WTC11 (cell line): Measurements from ENCODE around the gene ATG7. TPM values are rescaled to one million over a fixed set of nuclear protein-coding genes. Genes with fewer than 3 reads are reported as not detected.

Experiments used
- ATAC-seq: fragments of 200-7000 bp; cut with Tn5 transposase; 2 replicates; pipeline ENCODE4 v1.10.0; 2021; ENCODE audit warnings: mild to moderate bottlenecking, moderate library complexity
- CTCF ChIA-PET: fragments of 300-600 bp; sonication (Branson Sonifier 250); formaldehyde crosslinking; loops from one replicate; lab custom pipeline; 2021; ENCODE audit warnings: antibody characterized with exemption; lab: Charles Lee
- POLR2A ChIA-PET: fragments of 350-600 bp; sonication (Branson Sonifier 250); formaldehyde crosslinking; loops from one replicate; lab custom pipeline; 2021; ENCODE audit warnings: antibody characterized with exemption; lab: Charles Lee
- DNase-seq: peaks from one replicate; pipeline ENCODE4 v3.0.0; 2021; ENCODE audit warnings: low spot score
- H3K27ac Mint-ChIP-seq: 2 replicates; pipeline ENCODE4 v1.8.0; 2021; ENCODE audit warnings: mixed read lengths
- H3K27me3 Mint-ChIP-seq: 2 replicates; pipeline ENCODE4 v1.8.0; 2021; ENCODE audit warnings: low read depth, mild to moderate bottlenecking, moderate library complexity, mixed read lengths
- H3K36me3 Mint-ChIP-seq: 2 replicates; pipeline ENCODE4 v1.8.0; 2021; ENCODE audit warnings: mixed read lengths
- H3K4me1 Mint-ChIP-seq: 2 replicates; pipeline ENCODE4 v1.8.0; 2022; ENCODE audit warnings: mixed read lengths
- H3K4me3 Mint-ChIP-seq: 2 replicates; pipeline ENCODE4 v1.8.0; 2021; ENCODE audit warnings: mild to moderate bottlenecking, moderate library complexity, mixed read lengths
- H3K9me3 Mint-ChIP-seq: 2 replicates; pipeline ENCODE4 v1.8.0; 2021; ENCODE audit warnings: mixed read lengths
- CREB1 ChIP-seq: sonication (generic); formaldehyde crosslinking; IDR thresholded peaks from 2 replicates; pipeline ENCODE4 v1.8.0; 2023; ENCODE audit warnings: mild to moderate bottlenecking, missing genetic modification reagents
- FOXK1 ChIP-seq: sonication (generic); formaldehyde crosslinking; IDR thresholded peaks from 2 replicates; pipeline ENCODE4 v1.8.0; 2022; ENCODE audit warnings: mild to moderate bottlenecking, moderate library complexity, missing genetic modification reagents
- HMGA2 ChIP-seq: fragments of 250-450 bp; sonication (Bioruptor Pico); IDR thresholded peaks from 2 replicates; pipeline ENCODE4 v1.4.0; 2021; ENCODE audit warnings: mild to moderate bottlenecking, moderate library complexity
- SOX15 ChIP-seq: fragments of 250-450 bp; sonication (Bioruptor Pico); IDR thresholded peaks from 2 replicates; pipeline ENCODE4 v1.9.0; 2021; ENCODE audit warnings: mild to moderate bottlenecking
- SP1 ChIP-seq: sonication (generic); formaldehyde crosslinking; conservative IDR thresholded peaks from 2 replicates; pipeline ENCODE4 v1.8.1; 2022; ENCODE audit warnings: missing genetic modification reagents
- total RNA-seq: library from RNA; stranded (reverse); gene quantifications from 3 replicates; pipeline ENCODE4 v1.2.3, GENCODE V29; 2021
- TF ChIP-seq, protein P1 (sequence below): sonication (generic); formaldehyde crosslinking; conservative IDR thresholded peaks from 2 replicates; pipeline ENCODE4 v1.8.1; 2023; ENCODE audit warnings: mild to moderate bottlenecking, low read depth, missing genetic modification reagents, moderate library complexity
- TF ChIP-seq, protein P2 (sequence below): sonication (generic); formaldehyde crosslinking; IDR thresholded peaks from 2 replicates; pipeline ENCODE4 v1.8.0; 2023; ENCODE audit warnings: missing genetic modification reagents, mild to moderate bottlenecking, borderline replicate concordance
- TF ChIP-seq, protein P3 (sequence below): sonication (generic); formaldehyde crosslinking; IDR thresholded peaks from 2 replicates; pipeline ENCODE4 v1.8.0; 2023; ENCODE audit warnings: mild to moderate bottlenecking, missing genetic modification reagents
- TF ChIP-seq, protein P4 (sequence below): sonication (generic); formaldehyde crosslinking; conservative IDR thresholded peaks from 2 replicates; pipeline ENCODE4 v1.8.1; 2022; ENCODE audit warnings: mild to moderate bottlenecking, missing genetic modification reagents
- TF ChIP-seq, protein P5 (sequence below): sonication (generic); formaldehyde crosslinking; IDR thresholded peaks from 2 replicates; pipeline ENCODE4 v1.8.1; 2023; ENCODE audit warnings: mild to moderate bottlenecking, missing genetic modification reagents
- TF ChIP-seq, protein P6 (sequence below): sonication (generic); formaldehyde crosslinking; IDR thresholded peaks from 2 replicates; pipeline ENCODE4 v1.8.1; 2022; ENCODE audit warnings: low read depth, mild to moderate bottlenecking, moderate library complexity, missing genetic modification reagents, borderline replicate concordance

The ATG7 gene
- total RNA-seq, 1 experiment from 2014 or later: 17.5 TPM

DNA sequence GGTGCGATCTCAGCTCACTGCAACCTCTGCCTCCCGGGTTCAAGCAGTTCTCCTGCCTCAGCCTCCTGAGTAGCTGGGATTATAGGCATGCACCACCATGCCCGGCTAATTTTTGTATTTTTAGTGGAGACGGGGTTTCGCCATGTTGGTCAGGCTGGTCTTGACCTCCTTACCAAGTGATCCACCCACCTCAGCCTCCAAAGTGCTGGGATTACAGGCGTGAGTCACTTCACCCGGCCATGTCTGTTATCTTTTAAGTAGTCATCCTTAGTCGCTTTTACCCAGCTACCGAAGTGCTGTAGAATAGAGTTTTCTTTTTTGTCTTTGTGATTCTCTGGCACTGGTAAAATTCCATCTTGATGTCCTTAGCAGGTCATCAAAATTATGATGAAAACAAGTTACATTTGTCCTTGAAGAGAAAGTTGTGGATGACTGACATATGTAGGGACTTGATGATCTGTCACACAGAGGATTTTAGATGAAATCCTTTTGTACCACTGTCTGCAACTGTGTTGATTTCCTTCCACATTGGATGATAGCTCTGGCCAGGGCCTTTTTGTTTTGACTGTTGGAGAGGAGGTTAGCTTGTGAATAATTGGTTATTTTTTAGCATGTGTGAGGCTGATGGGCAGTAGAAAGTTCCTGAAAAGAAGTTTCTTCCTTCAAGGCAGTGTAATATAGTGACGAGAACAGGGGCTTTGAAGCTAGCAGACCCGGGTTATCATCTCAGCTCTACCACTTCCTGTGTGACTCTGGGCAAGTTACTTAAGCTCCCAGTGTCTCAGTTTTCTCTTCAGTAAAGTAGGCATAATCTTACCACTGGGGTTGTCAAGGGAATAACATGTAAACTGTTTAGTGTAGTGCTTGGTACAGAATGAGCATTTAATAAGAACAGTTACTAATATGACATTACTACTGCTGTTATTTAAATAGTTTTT lies 18.8 kb downstream of the ATG7 start:
- ChIA-PET POLR2A (no interaction called here), CTCF (interaction anchor here (1.4 to 1.5 kb wide), 2 partner anchors 19 to 231 kb away, joined by 4 read pairs; partner anchors contain the start of gene ATG7)
- ATAC-seq (no peak), DNase-seq (no peak)
- no peaks in the 10 kb centered on the region for H3K4me1 Mint-ChIP-seq
- H3K9me3 Mint-ChIP-seq: no peaks in the 10 kb centered on the region
- no peak overlapping the region for H3K27ac Mint-ChIP-seq
- H3K27me3 Mint-ChIP-seq: no peaks in the 10 kb centered on the region
- no peak overlapping the region for H3K4me3 Mint-ChIP-seq
- no peaks in the 10 kb centered on the region for H3K36me3 Mint-ChIP-seq
- TF ChIP-seq SP1: no peak
- TF ChIP-seq, protein P1, sequence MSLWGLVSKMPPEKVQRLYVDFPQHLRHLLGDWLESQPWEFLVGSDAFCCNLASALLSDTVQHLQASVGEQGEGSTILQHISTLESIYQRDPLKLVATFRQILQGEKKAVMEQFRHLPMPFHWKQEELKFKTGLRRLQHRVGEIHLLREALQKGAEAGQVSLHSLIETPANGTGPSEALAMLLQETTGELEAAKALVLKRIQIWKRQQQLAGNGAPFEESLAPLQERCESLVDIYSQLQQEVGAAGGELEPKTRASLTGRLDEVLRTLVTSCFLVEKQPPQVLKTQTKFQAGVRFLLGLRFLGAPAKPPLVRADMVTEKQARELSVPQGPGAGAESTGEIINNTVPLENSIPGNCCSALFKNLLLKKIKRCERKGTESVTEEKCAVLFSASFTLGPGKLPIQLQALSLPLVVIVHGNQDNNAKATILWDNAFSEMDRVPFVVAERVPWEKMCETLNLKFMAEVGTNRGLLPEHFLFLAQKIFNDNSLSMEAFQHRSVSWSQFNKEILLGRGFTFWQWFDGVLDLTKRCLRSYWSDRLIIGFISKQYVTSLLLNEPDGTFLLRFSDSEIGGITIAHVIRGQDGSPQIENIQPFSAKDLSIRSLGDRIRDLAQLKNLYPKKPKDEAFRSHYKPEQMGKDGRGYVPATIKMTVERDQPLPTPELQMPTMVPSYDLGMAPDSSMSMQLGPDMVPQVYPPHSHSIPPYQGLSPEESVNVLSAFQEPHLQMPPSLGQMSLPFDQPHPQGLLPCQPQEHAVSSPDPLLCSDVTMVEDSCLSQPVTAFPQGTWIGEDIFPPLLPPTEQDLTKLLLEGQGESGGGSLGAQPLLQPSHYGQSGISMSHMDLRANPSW (CRISPR knock-in tag): no peak
- TF ChIP-seq FOXK1: no peak
- TF ChIP-seq, protein P2, sequence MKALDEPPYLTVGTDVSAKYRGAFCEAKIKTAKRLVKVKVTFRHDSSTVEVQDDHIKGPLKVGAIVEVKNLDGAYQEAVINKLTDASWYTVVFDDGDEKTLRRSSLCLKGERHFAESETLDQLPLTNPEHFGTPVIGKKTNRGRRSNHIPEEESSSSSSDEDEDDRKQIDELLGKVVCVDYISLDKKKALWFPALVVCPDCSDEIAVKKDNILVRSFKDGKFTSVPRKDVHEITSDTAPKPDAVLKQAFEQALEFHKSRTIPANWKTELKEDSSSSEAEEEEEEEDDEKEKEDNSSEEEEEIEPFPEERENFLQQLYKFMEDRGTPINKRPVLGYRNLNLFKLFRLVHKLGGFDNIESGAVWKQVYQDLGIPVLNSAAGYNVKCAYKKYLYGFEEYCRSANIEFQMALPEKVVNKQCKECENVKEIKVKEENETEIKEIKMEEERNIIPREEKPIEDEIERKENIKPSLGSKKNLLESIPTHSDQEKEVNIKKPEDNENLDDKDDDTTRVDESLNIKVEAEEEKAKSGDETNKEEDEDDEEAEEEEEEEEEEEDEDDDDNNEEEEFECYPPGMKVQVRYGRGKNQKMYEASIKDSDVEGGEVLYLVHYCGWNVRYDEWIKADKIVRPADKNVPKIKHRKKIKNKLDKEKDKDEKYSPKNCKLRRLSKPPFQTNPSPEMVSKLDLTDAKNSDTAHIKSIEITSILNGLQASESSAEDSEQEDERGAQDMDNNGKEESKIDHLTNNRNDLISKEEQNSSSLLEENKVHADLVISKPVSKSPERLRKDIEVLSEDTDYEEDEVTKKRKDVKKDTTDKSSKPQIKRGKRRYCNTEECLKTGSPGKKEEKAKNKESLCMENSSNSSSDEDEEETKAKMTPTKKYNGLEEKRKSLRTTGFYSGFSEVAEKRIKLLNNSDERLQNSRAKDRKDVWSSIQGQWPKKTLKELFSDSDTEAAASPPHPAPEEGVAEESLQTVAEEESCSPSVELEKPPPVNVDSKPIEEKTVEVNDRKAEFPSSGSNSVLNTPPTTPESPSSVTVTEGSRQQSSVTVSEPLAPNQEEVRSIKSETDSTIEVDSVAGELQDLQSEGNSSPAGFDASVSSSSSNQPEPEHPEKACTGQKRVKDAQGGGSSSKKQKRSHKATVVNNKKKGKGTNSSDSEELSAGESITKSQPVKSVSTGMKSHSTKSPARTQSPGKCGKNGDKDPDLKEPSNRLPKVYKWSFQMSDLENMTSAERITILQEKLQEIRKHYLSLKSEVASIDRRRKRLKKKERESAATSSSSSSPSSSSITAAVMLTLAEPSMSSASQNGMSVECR (CRISPR knock-in tag): no peak
- TF ChIP-seq, protein P3, sequence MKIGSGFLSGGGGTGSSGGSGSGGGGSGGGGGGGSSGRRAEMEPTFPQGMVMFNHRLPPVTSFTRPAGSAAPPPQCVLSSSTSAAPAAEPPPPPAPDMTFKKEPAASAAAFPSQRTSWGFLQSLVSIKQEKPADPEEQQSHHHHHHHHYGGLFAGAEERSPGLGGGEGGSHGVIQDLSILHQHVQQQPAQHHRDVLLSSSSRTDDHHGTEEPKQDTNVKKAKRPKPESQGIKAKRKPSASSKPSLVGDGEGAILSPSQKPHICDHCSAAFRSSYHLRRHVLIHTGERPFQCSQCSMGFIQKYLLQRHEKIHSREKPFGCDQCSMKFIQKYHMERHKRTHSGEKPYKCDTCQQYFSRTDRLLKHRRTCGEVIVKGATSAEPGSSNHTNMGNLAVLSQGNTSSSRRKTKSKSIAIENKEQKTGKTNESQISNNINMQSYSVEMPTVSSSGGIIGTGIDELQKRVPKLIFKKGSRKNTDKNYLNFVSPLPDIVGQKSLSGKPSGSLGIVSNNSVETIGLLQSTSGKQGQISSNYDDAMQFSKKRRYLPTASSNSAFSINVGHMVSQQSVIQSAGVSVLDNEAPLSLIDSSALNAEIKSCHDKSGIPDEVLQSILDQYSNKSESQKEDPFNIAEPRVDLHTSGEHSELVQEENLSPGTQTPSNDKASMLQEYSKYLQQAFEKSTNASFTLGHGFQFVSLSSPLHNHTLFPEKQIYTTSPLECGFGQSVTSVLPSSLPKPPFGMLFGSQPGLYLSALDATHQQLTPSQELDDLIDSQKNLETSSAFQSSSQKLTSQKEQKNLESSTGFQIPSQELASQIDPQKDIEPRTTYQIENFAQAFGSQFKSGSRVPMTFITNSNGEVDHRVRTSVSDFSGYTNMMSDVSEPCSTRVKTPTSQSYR (CRISPR knock-in tag): no peak
- TF ChIP-seq SOX15 (CRISPR knock-in tag): no peak
- TF ChIP-seq, protein P4, sequence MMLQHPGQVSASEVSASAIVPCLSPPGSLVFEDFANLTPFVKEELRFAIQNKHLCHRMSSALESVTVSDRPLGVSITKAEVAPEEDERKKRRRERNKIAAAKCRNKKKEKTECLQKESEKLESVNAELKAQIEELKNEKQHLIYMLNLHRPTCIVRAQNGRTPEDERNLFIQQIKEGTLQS (CRISPR knock-in tag): no peak
- no peak for TF ChIP-seq HMGA2 (CRISPR knock-in tag)
- TF ChIP-seq, protein P5, sequence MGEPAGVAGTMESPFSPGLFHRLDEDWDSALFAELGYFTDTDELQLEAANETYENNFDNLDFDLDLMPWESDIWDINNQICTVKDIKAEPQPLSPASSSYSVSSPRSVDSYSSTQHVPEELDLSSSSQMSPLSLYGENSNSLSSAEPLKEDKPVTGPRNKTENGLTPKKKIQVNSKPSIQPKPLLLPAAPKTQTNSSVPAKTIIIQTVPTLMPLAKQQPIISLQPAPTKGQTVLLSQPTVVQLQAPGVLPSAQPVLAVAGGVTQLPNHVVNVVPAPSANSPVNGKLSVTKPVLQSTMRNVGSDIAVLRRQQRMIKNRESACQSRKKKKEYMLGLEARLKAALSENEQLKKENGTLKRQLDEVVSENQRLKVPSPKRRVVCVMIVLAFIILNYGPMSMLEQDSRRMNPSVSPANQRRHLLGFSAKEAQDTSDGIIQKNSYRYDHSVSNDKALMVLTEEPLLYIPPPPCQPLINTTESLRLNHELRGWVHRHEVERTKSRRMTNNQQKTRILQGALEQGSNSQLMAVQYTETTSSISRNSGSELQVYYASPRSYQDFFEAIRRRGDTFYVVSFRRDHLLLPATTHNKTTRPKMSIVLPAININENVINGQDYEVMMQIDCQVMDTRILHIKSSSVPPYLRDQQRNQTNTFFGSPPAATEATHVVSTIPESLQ (CRISPR knock-in tag): no peak
- TF ChIP-seq, protein P6, sequence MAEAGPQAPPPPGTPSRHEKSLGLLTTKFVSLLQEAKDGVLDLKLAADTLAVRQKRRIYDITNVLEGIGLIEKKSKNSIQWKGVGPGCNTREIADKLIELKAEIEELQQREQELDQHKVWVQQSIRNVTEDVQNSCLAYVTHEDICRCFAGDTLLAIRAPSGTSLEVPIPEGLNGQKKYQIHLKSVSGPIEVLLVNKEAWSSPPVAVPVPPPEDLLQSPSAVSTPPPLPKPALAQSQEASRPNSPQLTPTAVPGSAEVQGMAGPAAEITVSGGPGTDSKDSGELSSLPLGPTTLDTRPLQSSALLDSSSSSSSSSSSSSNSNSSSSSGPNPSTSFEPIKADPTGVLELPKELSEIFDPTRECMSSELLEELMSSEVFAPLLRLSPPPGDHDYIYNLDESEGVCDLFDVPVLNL: no peak
- TF ChIP-seq CREB1: no peak
